Upper lobe of left lung (tissue), 6 donors: Measurements from ENCODE around the gene WFDC10A. TPM values are rescaled to one million over a fixed set of nuclear protein-coding genes. Genes with fewer than 3 reads are reported as not detected.

Source experiments
- ATAC-seq, 2 donors: fragments of 200-7000 bp; cut with Tn5 transposase; one replicate each; pipeline ENCODE4 v1.9.1; 2022; ENCODE audit warnings: mild to moderate bottlenecking in 2 of 2, moderate library complexity in 2 of 2; ENCODE audit not compliant: low FRiP score in 2 of 2
- DNase-seq, 2 donors: peaks; one replicate each; pipeline ENCODE4 v3.0.0-alpha.2; 2019 to 2020
- H3K27ac ChIP-seq, 4 donors: fragments of 200-600 bp; sonication (generic); one replicate each; pipeline ENCODE4 v1.5.1; 2016 to 2019
- H3K27me3 ChIP-seq, 4 donors: fragments of 200-600 bp; sonication (generic); one replicate each; pipeline ENCODE4 v1.5.1; 2017 to 2019
- H3K36me3 ChIP-seq, 4 donors: fragments of 200-600 bp; sonication (generic); one replicate each; pipeline ENCODE4 v1.5.1; 2016 to 2019
- H3K4me1 ChIP-seq, 4 donors: fragments of 200-600 bp; sonication (generic); one replicate each; pipeline ENCODE4 v1.5.1; 2018 to 2019
- H3K4me3 ChIP-seq, 4 donors: fragments of 200-600 bp; sonication (generic); one replicate each; pipeline ENCODE4 v1.5.1; 2017 to 2019; ENCODE audit warnings: mild to moderate bottlenecking in 2 of 4, moderate library complexity in 1 of 4
- H3K9me3 ChIP-seq, 4 donors: fragments of 200-600 bp; sonication (generic); one replicate each; pipeline ENCODE4 v1.5.1; 2018 to 2019
- EP300 ChIP-seq, 4 donors: sonication (generic); formaldehyde crosslinking; IDR thresholded peaks; one replicate each; pipeline ENCODE4 v1.5.1; 2017; ENCODE audit warnings: antibody characterized with exemption in 4 of 4, control low read depth in 2 of 4
- POLR2A ChIP-seq, 4 donors: fragments of 450-650 bp; IDR thresholded peaks; one replicate each; pipeline ENCODE4 v1.5.1; 2016 to 2017; ENCODE audit warnings: antibody characterized with exemption in 4 of 4, mild to moderate bottlenecking in 2 of 4
- POLR2AphosphoS5 ChIP-seq, 2 donors: sonication (generic); formaldehyde crosslinking; IDR thresholded peaks; one replicate each; pipeline ENCODE4 v1.5.1; 2017; ENCODE audit warnings: antibody characterized with exemption in 2 of 2
- WGBS, 2 donors: methylation state at CpG; one replicate each; pipeline ENCODE4 v1.1.5; 2017 to 2018; 5-methylcytosine and 5-hydroxymethylcytosine counted together
- total RNA-seq, 6 donors: library from RNA; depleted of rRNA in 4 of 6; stranded (reverse); fragments of >200 nt in 4 of 6; gene quantifications; one replicate each; pipeline versions ENCODE4 v1.1.0 to v1.2.1, GENCODE V29; 2016 to 2021
- TF ChIP-seq, protein P1 (sequence below), 6 experiments: fragments of 450-650 bp in 4 of 6; fragments of 200-600 bp in 2 of 6; sonication (generic) in 2 of 6; IDR thresholded peaks; one replicate each; pipeline ENCODE4 v1.5.1; 2016 to 2019; ENCODE audit warnings: antibody characterized with exemption in 6 of 6
- donor health status: DM: no; HTN: no; CAD: no; lungs with moderate emphysema.
- donor health status: DM: no; HTN: yes; CAD: no; lungs with severe emphysema.

WFDC10A gene
- total RNA-seq, 6 donors from 2014 or later = not detected

DNA sequence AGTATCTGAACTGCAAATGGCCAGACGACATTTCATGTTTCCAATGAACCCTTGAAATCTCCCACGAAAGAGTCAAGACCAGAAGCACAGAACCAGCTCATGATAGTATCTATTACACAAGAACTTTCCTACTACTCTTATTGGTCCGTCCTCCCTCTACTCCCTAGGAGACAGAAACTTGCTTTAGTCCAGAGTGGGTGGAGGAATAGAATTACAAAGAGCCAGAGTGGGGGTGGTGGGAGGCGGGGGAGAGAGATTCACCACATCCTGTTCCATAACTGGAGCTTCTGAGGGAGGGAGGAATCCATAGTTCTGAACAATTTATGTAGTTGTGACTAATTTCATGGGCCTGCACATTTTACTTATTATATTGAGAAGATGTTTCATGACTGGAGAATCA, 18.5 kb upstream of the WFDC10A start:
- no peak overlapping the region for H3K4me3 ChIP-seq
- TF ChIP-seq POLR2A (IDR thresholded peaks at IDR 0.05) (no peak), POLR2AphosphoS5 (IDR thresholded peaks at IDR 0.05) (no peak), EP300 (IDR thresholded peaks at IDR 0.05) (no peak)
- TF ChIP-seq, protein P1, sequence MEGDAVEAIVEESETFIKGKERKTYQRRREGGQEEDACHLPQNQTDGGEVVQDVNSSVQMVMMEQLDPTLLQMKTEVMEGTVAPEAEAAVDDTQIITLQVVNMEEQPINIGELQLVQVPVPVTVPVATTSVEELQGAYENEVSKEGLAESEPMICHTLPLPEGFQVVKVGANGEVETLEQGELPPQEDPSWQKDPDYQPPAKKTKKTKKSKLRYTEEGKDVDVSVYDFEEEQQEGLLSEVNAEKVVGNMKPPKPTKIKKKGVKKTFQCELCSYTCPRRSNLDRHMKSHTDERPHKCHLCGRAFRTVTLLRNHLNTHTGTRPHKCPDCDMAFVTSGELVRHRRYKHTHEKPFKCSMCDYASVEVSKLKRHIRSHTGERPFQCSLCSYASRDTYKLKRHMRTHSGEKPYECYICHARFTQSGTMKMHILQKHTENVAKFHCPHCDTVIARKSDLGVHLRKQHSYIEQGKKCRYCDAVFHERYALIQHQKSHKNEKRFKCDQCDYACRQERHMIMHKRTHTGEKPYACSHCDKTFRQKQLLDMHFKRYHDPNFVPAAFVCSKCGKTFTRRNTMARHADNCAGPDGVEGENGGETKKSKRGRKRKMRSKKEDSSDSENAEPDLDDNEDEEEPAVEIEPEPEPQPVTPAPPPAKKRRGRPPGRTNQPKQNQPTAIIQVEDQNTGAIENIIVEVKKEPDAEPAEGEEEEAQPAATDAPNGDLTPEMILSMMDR (IDR thresholded peaks at IDR 0.05) = no peak
- H3K27ac ChIP-seq = no peak overlapping the region
- no peaks in the 10 kb centered on the region for H3K36me3 ChIP-seq
- 67 to 73% methylated on average over 4 of the region's 4 CpGs for WGBS, 2 donors
- no peaks in the 10 kb centered on the region for H3K4me1 ChIP-seq
- H3K9me3 ChIP-seq = peaks cover 0 to 7% (median 0%) of the 10 kb centered on the region in 4 donors
- no peaks in the 10 kb centered on the region for H3K27me3 ChIP-seq
- no peak for DNase-seq
- ATAC-seq = peak in 1 of 2 donors; percentile 79

GRCh38 chr20:45612314-45612713, 17.2 kb upstream of the WFDC10A start:
- TF ChIP-seq, protein P1 (IDR thresholded peaks at IDR 0.05) = no peak
- TF ChIP-seq POLR2A (IDR thresholded peaks at IDR 0.05) = no peak
- H3K36me3 ChIP-seq = no peaks in the 10 kb centered on the region
- H3K4me1 ChIP-seq = no peaks in the 10 kb centered on the region
- peaks cover 0 to 3% (median 0%) of the 10 kb centered on the region in 4 donors for H3K9me3 ChIP-seq
- no peak overlapping the region for H3K4me3 ChIP-seq
- no peak overlapping the region for H3K27ac ChIP-seq
- ATAC-seq = no peak
- DNase-seq = no peak
- no peaks in the 10 kb centered on the region for H3K27me3 ChIP-seq

DNA sequence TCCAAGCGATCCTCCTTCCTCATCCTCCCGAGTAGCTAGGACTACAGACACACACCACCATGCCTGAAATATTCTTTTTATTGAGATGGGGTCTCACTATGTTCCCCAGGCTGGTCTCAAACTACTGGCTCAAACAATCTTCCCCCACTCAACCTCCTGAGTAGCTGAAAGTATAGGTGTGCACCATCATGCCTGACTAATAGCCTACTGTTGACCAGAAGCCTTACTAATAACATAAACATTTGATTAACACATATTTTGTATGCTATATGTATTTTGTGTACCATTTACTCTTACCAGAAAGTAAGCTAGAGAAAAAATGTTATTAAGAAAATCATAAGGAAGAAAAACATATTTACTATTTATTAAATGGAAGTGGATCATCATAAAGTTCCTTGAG, 11.9 kb upstream of the WFDC10A start:
- DNase-seq = no peak
- Histone ChIP-seq H3K4me3 (no peak overlapping the region), H3K36me3 (no peaks in the 10 kb centered on the region), H3K27ac (no peak overlapping the region), H3K4me1 (no peaks in the 10 kb centered on the region), H3K9me3 (no peaks in the 10 kb centered on the region), H3K27me3 (no peaks in the 10 kb centered on the region)
- no peak for TF ChIP-seq POLR2A (IDR thresholded peaks at IDR 0.05)
- TF ChIP-seq EP300 (IDR thresholded peaks at IDR 0.05) = no peak
- TF ChIP-seq POLR2AphosphoS5 (IDR thresholded peaks at IDR 0.05) = no peak
- TF ChIP-seq, protein P1 (IDR thresholded peaks at IDR 0.05) = no peak
- 91 to 93% methylated on average over 2 of the region's 2 CpGs for WGBS, 2 donors
- ATAC-seq = no peak

DNA sequence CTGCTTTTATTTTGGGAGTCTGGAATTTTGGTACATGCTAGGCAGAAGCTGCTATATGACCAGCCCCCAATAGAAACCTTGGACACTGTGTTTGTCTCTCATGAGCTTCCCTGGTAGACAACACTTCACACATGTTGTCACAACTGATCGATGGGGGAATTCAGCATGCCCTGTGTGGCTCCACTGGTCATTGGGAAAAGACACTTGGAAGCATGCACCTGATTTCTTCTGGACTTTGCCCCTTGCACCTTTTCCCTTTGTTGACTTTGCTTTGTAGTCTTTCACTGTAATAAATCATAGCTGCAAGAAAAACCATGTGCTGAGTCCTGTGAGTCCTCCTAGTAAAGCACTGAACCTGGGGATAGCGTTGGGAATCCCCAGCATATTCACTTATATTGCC, 7.9 kb upstream of the WFDC10A start:
- Histone ChIP-seq H3K27ac (no peak overlapping the region), H3K9me3 (no peaks in the 10 kb centered on the region), H3K4me1 (no peaks in the 10 kb centered on the region), H3K36me3 (no peaks in the 10 kb centered on the region), H3K4me3 (no peak overlapping the region), H3K27me3 (no peaks in the 10 kb centered on the region)
- no peak for DNase-seq
- TF ChIP-seq EP300 (IDR thresholded peaks at IDR 0.05) (no peak), POLR2AphosphoS5 (IDR thresholded peaks at IDR 0.05) (no peak), POLR2A (IDR thresholded peaks at IDR 0.05) (no peak)
- TF ChIP-seq, protein P1 (IDR thresholded peaks at IDR 0.05) = no peak
- no peak for ATAC-seq
- WGBS, 2 donors = 84 to 88% methylated on average over 2 of the region's 2 CpGs

- H3K27me3 ChIP-seq = no peaks in the 10 kb centered on the region
- no peak for DNase-seq
- ATAC-seq = no peak
- H3K4me3 ChIP-seq = no peak overlapping the region
- TF ChIP-seq POLR2AphosphoS5 (IDR thresholded peaks at IDR 0.05) (no peak), POLR2A (IDR thresholded peaks at IDR 0.05) (no peak), EP300 (IDR thresholded peaks at IDR 0.05) (no peak)
- TF ChIP-seq, protein P1 (IDR thresholded peaks at IDR 0.05) = no peak
- H3K9me3 ChIP-seq = no peaks in the 10 kb centered on the region
- 53 to 63% methylated on average over 2 of the region's 2 CpGs for whole genome bisulfite sequencing, 2 donors
- no peaks in the 10 kb centered on the region for H3K4me1 ChIP-seq
- no peak overlapping the region for H3K27ac ChIP-seq
- no peaks in the 10 kb centered on the region for H3K36me3 ChIP-seq
Observed at GRCh38 chr20:45626540-45626939, 3.0 kb upstream of the WFDC10A start.
